ENCODE results near the gene CES4A. TPM values are rescaled to one million over a fixed set of nuclear protein-coding genes. Genes with fewer than 3 reads are reported as not detected.

Gene CES4A
- total RNA-seq, 1 experiment from 2014 or later: 2.5 TPM

GRCh38 chr16:67050796-67051195, 62.4 kb downstream of the CES4A start:
- peaks cover 44% of the 10 kb centered on the region; the same call in 1 of the 2 replicates for H3K79me2 ChIP-seq (ENCODE audit: low read depth)

GRCh38 chr16:67052399-67052798, 64.0 kb downstream of the CES4A start:
- H3K27ac ChIP-seq: no peak overlapping the region
- peaks cover 17% of the 10 kb centered on the region; the same call in 1 of the 2 replicates for H3F3A ChIP-seq (ENCODE audit: insufficient read depth, low read depth)
- intact Hi-C loops (cut with micrococcal nuclease; ENCODE audit: unreplicated experiment): no loop called here
- H3K27me3 ChIP-seq (ENCODE audit: insufficient read depth, low read depth): no peaks in the 10 kb centered on the region
- TF ChIP-seq CTCF (conservative IDR thresholded peaks at IDR 0.05) (no peak), EZH2 (IDR thresholded peaks at IDR 0.05; ENCODE audit: low read depth) (no peak)
- DNase-seq: no peak
- ChIA-PET CTCF (no interaction called here), POLR2A (ENCODE audit: unreplicated experiment) (no interaction called here)
- H3K9me2 ChIP-seq (ENCODE audit: insufficient read depth): no peaks in the 10 kb centered on the region
- peaks cover 49% of the 10 kb centered on the region for H3K79me2 ChIP-seq (ENCODE audit: low read depth)
- no peak overlapping the region for H3K4me3 ChIP-seq
- H3K4me2 ChIP-seq: no peak overlapping the region
- no TSS peak for BruUV-seq (replicated peaks)
- H4K20me1 ChIP-seq (ENCODE audit: insufficient read depth): peaks cover 33% of the 10 kb centered on the region
- H3K9me3 ChIP-seq (ENCODE audit: insufficient read depth, low read depth): no peaks in the 10 kb centered on the region
- no peak overlapping the region for H2AFZ ChIP-seq
- H3K4me1 ChIP-seq (replicated peaks; ENCODE audit: insufficient read depth): peaks cover 12% of the 10 kb centered on the region
- H3K36me3 ChIP-seq (ENCODE audit: low read depth): no peaks in the 10 kb centered on the region

More at GRCh38 chr16:67050796-67051195, 62.4 kb downstream of the CES4A start:
- Histone ChIP-seq H3K27me3 (ENCODE audit: insufficient read depth, low read depth) (no peaks in the 10 kb centered on the region), H4K20me1 (ENCODE audit: insufficient read depth) (peaks cover 27% of the 10 kb centered on the region), H3K4me2 (no peak overlapping the region), H3F3A (ENCODE audit: insufficient read depth, low read depth) (peaks cover 13% of the 10 kb centered on the region; the same call in 1 of the 2 replicates), H3K9me2 (ENCODE audit: insufficient read depth) (no peaks in the 10 kb centered on the region), H3K4me3 (no peak overlapping the region), H3K9me3 (ENCODE audit: insufficient read depth, low read depth) (no peaks in the 10 kb centered on the region), H3K4me1 (replicated peaks; ENCODE audit: insufficient read depth) (0 out of 2 replicates have a peak, but pooled peaks cover 5% of the 10 kb centered on the region), H2AFZ (no peak overlapping the region), H3K27ac (no peak overlapping the region), H3K36me3 (ENCODE audit: low read depth) (no peaks in the 10 kb centered on the region)
- POLR2A ChIA-PET (ENCODE audit: unreplicated experiment): no interaction called here
- no peak for DNase-seq
- intact Hi-C loops (cut with micrococcal nuclease; ENCODE audit: unreplicated experiment): no loop called here
- BruUV-seq (replicated peaks): no TSS peak
- TF ChIP-seq EZH2 (IDR thresholded peaks at IDR 0.05; ENCODE audit: low read depth): no peak
- no peak for TF ChIP-seq CTCF (conservative IDR thresholded peaks at IDR 0.05)
- CTCF ChIA-PET: no interaction called here

- Histone ChIP-seq H3K79me2 (ENCODE audit: low read depth) (peaks cover 60% of the 10 kb centered on the region), H3K9me2 (ENCODE audit: insufficient read depth) (no peaks in the 10 kb centered on the region), H3K4me2 (no peak overlapping the region), H3F3A (ENCODE audit: insufficient read depth, low read depth) (peaks cover 17% of the 10 kb centered on the region; the same call in 1 of the 2 replicates), H3K36me3 (ENCODE audit: low read depth) (no peaks in the 10 kb centered on the region), H3K9me3 (ENCODE audit: insufficient read depth, low read depth) (no peaks in the 10 kb centered on the region), H3K27ac (no peak overlapping the region; the same call in 1 of the 2 replicates), H3K27me3 (ENCODE audit: insufficient read depth, low read depth) (no peaks in the 10 kb centered on the region), H2AFZ (no peak overlapping the region), H4K20me1 (ENCODE audit: insufficient read depth) (peaks cover 42% of the 10 kb centered on the region), H3K4me3 (no peak overlapping the region), H3K4me1 (replicated peaks; ENCODE audit: insufficient read depth) (peaks cover 12% of the 10 kb centered on the region)
- TF ChIP-seq EZH2 (IDR thresholded peaks at IDR 0.05; ENCODE audit: low read depth) (no peak), CTCF (conservative IDR thresholded peaks at IDR 0.05) (no peak)
- ChIA-PET CTCF (no interaction called here), POLR2A (ENCODE audit: unreplicated experiment) (no interaction called here)
- DNase-seq: no peak
- BruUV-seq (replicated peaks): no TSS peak
- intact Hi-C loops (cut with micrococcal nuclease; ENCODE audit: unreplicated experiment): no loop called here
These were observed 65.5 kb downstream of the CES4A start for GRCh38 chr16:67053767-67054334.
